Vein endothelial cell (primary cell): Measurements from ENCODE around the gene ADAMTSL2. TPM values are rescaled to one million over a fixed set of nuclear protein-coding genes. Genes with fewer than 3 reads are reported as not detected.

Source experiments
- total RNA-seq: library from RNA; depleted of rRNA; stranded (reverse); fragments of >200 nt; gene quantifications from 2 replicates; pipeline ENCODE4 v1.2.3, GENCODE V29; 2012

ADAMTSL2 gene
- total RNA-seq, result 0.10 TPM in 1 of 2 replicates, not detected in the other

DNA sequence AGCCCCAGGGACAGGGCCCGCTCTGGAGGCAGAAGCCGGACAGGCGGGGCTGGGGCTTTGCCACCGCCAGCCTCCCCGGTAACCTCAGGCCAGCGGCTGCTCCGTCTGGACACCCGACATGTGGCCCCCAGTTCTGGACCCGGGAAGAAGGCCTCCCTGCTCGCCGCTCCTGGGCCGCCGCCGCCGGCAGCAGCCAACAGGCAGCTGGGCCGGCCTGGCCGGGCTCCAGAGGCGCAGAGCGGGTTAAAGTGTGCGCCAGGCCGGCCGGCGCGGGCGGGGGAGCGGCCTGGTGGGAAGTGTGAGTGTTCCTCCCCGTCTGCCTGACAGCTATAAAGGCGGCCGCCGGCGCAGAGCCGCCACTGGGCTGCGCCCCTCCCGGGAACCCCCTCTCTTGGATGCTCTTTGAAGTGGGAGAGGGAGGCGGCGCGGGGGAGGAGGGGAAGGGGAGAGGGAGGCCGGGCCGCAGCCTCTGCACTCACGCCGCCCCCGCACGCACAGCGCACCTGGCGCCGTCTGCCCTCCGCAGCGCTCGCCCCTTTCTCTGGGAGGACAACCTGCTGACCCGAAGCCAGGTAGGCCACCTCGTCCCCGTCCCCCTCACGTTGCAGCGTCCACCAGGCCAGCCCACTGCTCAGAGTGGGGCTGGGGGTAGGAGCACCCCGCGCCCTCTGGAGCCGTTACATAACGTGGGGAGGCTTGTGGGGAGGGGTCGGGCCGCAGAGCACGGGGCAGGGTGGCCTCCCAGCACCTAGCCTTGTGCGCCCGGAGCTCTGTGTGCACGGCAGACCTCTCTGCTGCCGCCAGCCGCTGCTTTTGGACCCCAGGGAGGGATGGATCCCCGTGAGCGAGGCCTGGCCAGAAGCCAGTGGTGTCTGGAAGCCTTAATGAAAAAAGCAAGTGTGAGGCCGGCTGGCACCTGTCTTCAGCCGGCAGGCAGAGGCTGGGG lies at the start of gene ADAMTSL2:
Gene ADAMTSL2, plus strand, starts transcription at position 359 of the 946 bp plus-strand sequence. CDS start 2,009 bp downstream, outside the sequence.

DNA sequence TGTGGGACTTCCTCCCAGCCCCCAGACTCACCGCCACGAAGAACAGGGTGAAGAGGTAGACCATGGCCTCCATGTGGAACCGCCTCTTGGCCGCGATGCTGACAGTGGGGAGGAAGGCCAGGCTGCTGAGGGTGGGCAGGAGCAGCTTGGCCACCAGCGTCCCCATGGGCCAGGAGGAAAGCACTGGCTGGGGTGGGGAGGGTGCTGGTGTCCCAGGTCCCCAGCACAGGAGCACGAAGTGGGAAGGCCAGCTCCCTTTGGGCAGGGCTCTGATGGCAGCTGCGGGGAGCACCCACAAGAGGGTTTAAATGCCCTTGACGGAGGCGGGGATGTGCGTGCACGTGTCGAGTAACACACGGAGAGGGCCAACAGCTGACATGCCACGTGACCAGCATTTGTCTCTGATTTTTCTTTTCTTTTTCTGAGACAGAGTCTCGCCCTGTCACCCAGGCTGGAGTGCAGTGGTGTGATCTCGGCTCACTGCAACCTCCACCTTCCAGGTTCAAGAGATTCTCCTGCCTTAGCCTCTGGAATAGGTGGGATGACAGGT lies 9.8 kb upstream of the ADAMTSL2 start, which contains the start of gene MYMK:
Gene MYMK, minus strand, starts transcription at position 281 of the 550 bp plus-strand sequence. Its CDS starts 115 bp downstream, at position 166.

DNA sequence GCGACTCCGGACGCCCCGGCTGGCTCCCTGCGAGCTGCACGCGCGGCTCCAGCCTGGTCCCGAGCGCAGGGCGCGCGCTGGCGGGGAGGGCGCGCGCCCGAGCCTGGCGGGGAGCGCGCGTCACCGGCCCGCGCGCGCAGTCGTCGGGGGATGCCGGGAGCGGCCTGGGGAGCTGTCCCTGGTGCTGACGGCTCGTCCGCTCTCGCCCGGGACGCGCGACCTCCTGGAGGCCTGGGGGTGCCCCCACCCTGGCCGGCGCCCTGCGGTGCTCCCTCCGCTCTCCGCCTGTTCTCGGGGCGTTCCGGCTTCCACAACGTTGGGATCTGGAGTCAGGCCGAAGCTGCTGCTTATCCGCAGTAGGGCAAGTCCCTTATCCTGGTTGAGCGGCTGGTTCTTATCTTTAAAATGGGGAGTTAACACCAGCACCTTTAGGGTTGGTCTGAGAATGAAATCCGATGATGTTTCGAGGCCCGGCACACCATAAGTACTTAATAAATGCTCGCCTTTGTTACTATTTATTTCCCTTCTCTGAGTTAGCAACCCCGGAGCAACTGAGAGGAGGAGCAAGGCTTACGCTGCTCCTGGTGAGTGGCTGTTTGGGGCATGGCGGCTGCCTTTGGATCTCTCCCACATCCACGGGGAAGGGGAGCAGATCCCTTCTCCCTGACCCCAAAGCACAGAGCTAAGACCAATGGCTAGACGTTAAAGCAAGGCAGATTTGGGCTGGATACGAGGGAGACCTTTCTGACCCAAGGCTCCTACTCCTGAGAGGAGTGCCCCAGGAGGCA lies 75.0 kb downstream of the ADAMTSL2 start, which contains the start of gene FAM163B:
Gene FAM163B, minus strand, starts transcription at position 79 of the 788 bp plus-strand sequence. CDS start 29,166 bp downstream, outside the sequence.

Other genes starting within 250 kb of the ADAMTSL2 start
- gene SURF6, start 198.5 kb upstream of the ADAMTSL2 start, total RNA-seq, result 11.1 and 11.3 TPM in 2 replicates
- gene MED22, start 186.6 kb upstream of the ADAMTSL2 start, total RNA-seq, result 19.6 and 19.9 TPM in 2 replicates
- 2,150 and 2,505 TPM in 2 replicates for gene RPL7A, start 186.5 kb upstream of the ADAMTSL2 start, total RNA-seq
- 11.7 and 19.3 TPM in 2 replicates for gene SURF1, start 178.2 kb upstream of the ADAMTSL2 start, total RNA-seq
- 10.7 and 12.1 TPM in 2 replicates for gene SURF2, start 178.2 kb upstream of the ADAMTSL2 start, total RNA-seq
- 336 and 365 TPM in 2 replicates for gene SURF4, start 158.6 kb upstream of the ADAMTSL2 start, total RNA-seq
- 0.33 and 1.6 TPM in 2 replicates for gene STKLD1, start 158.3 kb upstream of the ADAMTSL2 start, total RNA-seq
- 13.4 and 16.0 TPM in 2 replicates for gene REXO4, start 116.7 kb upstream of the ADAMTSL2 start, total RNA-seq
- gene ADAMTS13, start 112.3 kb upstream of the ADAMTSL2 start, total RNA-seq, result 0.48 and 0.98 TPM in 2 replicates
- 4.9 and 11.1 TPM in 2 replicates for gene CACFD1, start 74.7 kb upstream of the ADAMTSL2 start, total RNA-seq
- 40.8 and 55.9 TPM in 2 replicates for gene SLC2A6, start 55.6 kb upstream of the ADAMTSL2 start, total RNA-seq
- gene MYMK, start 9.7 kb upstream of the ADAMTSL2 start, total RNA-seq, result not detected in 2 replicates
- not detected in 2 replicates for gene FAM163B, start 74.7 kb downstream of the ADAMTSL2 start, total RNA-seq
- not detected in 2 replicates for gene DBH, start 101.7 kb downstream of the ADAMTSL2 start, total RNA-seq
- 0.33 and 0.67 TPM in 2 replicates for gene SARDH, start 203.6 kb downstream of the ADAMTSL2 start, total RNA-seq